Uterus (tissue), 4 donors: ENCODE measurements around the gene GLIS2. TPM values are rescaled to one million over a fixed set of nuclear protein-coding genes. Genes with fewer than 3 reads are reported as not detected.

Experiments
- DNase-seq, 2 donors: peaks; one replicate each; pipeline ENCODE4 v3.0.0-alpha.2; 2019 to 2020
- H3K27ac ChIP-seq, 2 donors: fragments of 200-600 bp; sonication (generic); 1 replicate in 1 of 2; 2 replicates in 1 of 2; pipeline ENCODE4 v1.5.1; 2016 to 2018
- H3K27me3 ChIP-seq, 2 donors: fragments of 200-600 bp; sonication (generic); one replicate each; pipeline ENCODE4 v1.5.1; 2018 to 2019; ENCODE audit warnings: control low read depth in 1 of 2
- H3K36me3 ChIP-seq, 2 donors: fragments of 200-600 bp; sonication (generic); one replicate each; pipeline ENCODE4 v1.5.1; 2019; ENCODE audit warnings: control low read depth in 1 of 2
- H3K4me1 ChIP-seq, 2 donors: fragments of 200-600 bp; sonication (generic); one replicate each; pipeline ENCODE4 v1.5.1; 2018 to 2019; ENCODE audit warnings: control low read depth in 1 of 2
- H3K4me3 ChIP-seq, 2 donors: fragments of 200-600 bp; sonication (generic); 1 replicate in 1 of 2; 2 replicates in 1 of 2; pipeline ENCODE4 v1.5.1; 2018 to 2019; ENCODE audit warnings: mild to moderate bottlenecking in 1 of 2
- H3K9me3 ChIP-seq, 2 donors: fragments of 200-600 bp; sonication (generic); one replicate each; pipeline ENCODE4 v1.5.1; 2019; ENCODE audit warnings: control low read depth in 1 of 2
- POLR2A ChIP-seq, 2 donors: fragments of 450-650 bp; IDR thresholded peaks; one replicate each; pipeline ENCODE4 v1.6.1; 2016; ENCODE audit warnings: antibody characterized with exemption in 2 of 2, mild to moderate bottlenecking in 1 of 2, moderate library complexity in 1 of 2
- intact Hi-C: fragments of 100-400 bp; cut with DNase I; formaldehyde crosslinking; loops from one replicate; pipeline ENCODE4 v1.15.1; 2023; ENCODE audit warnings: low total_unique reads
- total RNA-seq, 4 donors: library from RNA; depleted of rRNA in 3 of 4; stranded (reverse); fragments of >200 nt in 3 of 4; gene quantifications; one replicate each; pipeline versions ENCODE4 v1.1.0 to v1.2.4, GENCODE V29; 2014 to 2023
- TF ChIP-seq, protein P1 (sequence below), 4 experiments: fragments of 200-600 bp in 2 of 4; fragments of 450-650 bp in 2 of 4; sonication (generic) in 2 of 4; IDR thresholded peaks; one replicate each; pipeline ENCODE4 v1.5.1; 2016 to 2019; ENCODE audit warnings: antibody characterized with exemption in 4 of 4, mild to moderate bottlenecking in 2 of 4, moderate library complexity in 1 of 4
- donor health status: DM: yes; HTN: yes; CAD: no.

Gene GLIS2
- total RNA-seq, 4 donors from 2014 or later: 2.9 to 55.8 (median 5.1) TPM

DNA sequence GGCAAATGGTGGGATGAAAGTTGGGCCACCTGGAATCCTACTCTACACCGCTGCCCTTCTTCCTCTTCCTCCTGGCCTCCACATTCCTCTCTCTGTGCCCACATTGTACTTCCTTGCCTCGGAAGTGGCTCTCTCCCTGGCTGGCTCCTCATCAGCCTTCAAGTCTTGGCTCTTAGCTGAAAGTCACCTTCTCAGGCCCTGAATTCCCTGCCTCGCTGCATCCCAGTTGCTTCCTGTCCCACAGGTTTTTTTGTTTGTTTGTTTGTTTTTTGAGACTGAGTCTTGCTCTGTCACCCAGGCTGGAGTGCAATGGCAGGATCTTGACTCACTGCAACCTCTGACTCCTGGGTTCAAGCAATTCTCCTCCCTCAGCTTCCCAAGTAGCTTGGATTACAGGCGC, 37.8 kb downstream of the GLIS2 start:
- intact Hi-C loops: no loop called here
- TF ChIP-seq POLR2A (IDR thresholded peaks at IDR 0.05): no peak
- TF ChIP-seq, protein P1, sequence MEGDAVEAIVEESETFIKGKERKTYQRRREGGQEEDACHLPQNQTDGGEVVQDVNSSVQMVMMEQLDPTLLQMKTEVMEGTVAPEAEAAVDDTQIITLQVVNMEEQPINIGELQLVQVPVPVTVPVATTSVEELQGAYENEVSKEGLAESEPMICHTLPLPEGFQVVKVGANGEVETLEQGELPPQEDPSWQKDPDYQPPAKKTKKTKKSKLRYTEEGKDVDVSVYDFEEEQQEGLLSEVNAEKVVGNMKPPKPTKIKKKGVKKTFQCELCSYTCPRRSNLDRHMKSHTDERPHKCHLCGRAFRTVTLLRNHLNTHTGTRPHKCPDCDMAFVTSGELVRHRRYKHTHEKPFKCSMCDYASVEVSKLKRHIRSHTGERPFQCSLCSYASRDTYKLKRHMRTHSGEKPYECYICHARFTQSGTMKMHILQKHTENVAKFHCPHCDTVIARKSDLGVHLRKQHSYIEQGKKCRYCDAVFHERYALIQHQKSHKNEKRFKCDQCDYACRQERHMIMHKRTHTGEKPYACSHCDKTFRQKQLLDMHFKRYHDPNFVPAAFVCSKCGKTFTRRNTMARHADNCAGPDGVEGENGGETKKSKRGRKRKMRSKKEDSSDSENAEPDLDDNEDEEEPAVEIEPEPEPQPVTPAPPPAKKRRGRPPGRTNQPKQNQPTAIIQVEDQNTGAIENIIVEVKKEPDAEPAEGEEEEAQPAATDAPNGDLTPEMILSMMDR (IDR thresholded peaks at IDR 0.05): no peak

DNA sequence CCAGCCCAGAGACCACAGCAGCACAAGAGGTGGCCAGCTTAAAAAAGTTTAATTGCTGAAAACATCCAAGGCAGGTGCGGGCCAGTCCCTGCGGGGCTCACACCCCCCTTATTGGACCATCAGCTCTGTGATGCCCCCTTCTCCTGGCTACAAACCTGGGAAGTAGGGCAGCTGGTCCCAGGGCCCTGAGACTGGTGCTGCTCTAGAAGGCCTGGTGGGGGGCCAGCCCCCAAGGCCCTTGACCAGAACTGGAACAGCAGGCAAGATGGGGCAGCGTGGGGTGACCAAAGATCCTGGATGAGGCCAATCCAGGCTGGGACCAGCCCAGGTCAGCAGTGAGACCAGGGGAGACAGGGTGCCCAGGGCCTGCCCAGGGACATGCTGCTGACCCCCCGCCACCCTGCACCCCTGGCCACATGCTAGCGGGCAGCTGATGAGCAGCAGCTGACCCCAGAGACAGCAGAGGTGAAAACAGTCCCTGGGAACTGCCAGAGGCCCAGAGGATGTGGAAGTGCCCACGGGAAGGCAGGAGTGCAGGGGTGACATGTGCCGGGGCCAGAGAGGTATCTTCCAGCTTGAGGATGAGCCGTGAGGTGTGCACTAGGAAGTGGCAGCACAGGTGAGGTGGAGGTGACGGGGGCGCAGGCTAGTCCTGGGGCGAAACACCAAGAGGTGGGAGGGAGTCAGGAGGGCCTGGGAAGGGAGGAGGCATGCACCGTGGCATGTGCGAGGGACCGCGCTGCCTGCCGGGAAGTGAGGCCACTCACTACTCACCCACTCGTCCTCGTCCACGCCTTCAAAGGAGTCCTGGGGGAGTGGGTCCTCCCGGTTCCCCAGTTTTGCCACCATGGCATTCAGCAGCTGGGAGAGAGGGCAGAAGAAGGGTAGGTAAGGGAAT, 38.9 kb downstream of the GLIS2 start:
- Histone ChIP-seq H3K4me1 (no peaks in the 10 kb centered on the region), H3K4me3 (no peak overlapping the region), H3K36me3 (no peaks in the 10 kb centered on the region), H3K27ac (no peak overlapping the region), H3K27me3 (no peaks in the 10 kb centered on the region), H3K9me3 (no peaks in the 10 kb centered on the region)
- TF ChIP-seq, protein P1 (IDR thresholded peaks at IDR 0.05): no peak
- no peak for TF ChIP-seq POLR2A (IDR thresholded peaks at IDR 0.05)
- DNase-seq: no peak
- intact Hi-C loops: no loop called here

More for the DNA sequence above, 37.8 kb downstream of the GLIS2 start:
- no peak for DNase-seq
- Histone ChIP-seq H3K4me1 (no peaks in the 10 kb centered on the region), H3K27ac (no peak overlapping the region), H3K9me3 (no peaks in the 10 kb centered on the region), H3K4me3 (no peak overlapping the region), H3K27me3 (no peaks in the 10 kb centered on the region), H3K36me3 (no peaks in the 10 kb centered on the region)

- intact Hi-C loops: no loop called here
- Histone ChIP-seq H3K9me3 (no peaks in the 10 kb centered on the region), H3K4me3 (no peak overlapping the region), H3K4me1 (no peaks in the 10 kb centered on the region), H3K36me3 (no peaks in the 10 kb centered on the region), H3K27me3 (no peaks in the 10 kb centered on the region), H3K27ac (no peak overlapping the region)
- DNase-seq: no peak
- TF ChIP-seq POLR2A (IDR thresholded peaks at IDR 0.05): no peak
- TF ChIP-seq, protein P1 (IDR thresholded peaks at IDR 0.05): no peak
Observed at GRCh38 chr16:4356820-4357219, 41.0 kb downstream of the GLIS2 start.

- no peak for DNase-seq
- Histone ChIP-seq H3K27ac (no peak overlapping the region), H3K9me3 (no peaks in the 10 kb centered on the region), H3K4me1 (no peaks in the 10 kb centered on the region), H3K4me3 (no peak overlapping the region), H3K36me3 (no peaks in the 10 kb centered on the region), H3K27me3 (no peaks in the 10 kb centered on the region)
- no peak for TF ChIP-seq POLR2A (IDR thresholded peaks at IDR 0.05)
- intact Hi-C loops: loop anchor here (2.0 kb wide), 1 partner anchor 45 kb away; no protein-coding TSS in a partner anchor
Observed at GRCh38 chr16:4358236-4358635, 42.4 kb downstream of the GLIS2 start.

DNA sequence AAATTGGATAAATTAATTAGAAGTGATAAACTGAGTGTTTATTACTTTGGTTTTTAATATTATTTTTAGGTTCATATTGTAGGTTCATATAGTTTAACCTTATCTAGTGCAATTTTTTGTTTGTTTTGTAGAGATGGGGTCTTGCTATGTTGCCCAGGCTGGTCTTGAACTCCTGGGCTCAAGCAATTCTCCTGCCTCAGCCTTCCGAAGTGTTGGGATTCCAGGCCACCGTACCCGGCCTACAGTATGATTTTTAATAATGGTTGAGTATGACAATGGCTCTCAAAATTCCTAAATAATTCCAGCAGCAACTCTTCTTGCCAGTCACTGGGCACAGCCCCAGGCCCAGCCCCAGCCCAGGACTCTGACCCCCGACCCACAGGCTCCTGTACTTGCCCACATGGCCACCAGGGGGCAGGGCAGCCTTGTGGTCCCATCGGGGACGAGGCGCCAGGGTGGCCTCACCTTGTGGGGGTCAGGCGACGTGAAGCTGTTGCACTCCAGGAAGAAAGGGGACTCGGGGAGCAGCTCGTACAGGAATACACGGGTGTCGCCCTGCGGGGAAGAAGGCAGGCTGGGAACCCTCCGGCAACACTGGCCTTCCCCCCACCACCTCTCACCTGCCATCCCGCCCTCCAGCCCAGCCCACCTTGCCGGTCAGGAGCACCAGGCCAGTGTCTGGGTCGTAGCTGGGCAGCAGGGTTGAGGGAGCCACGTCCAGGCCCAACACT, 43.1 kb downstream of the GLIS2 start:
- Histone ChIP-seq H3K4me3 (no peak overlapping the region), H3K27me3 (no peaks in the 10 kb centered on the region), H3K27ac (no peak overlapping the region), H3K36me3 (no peaks in the 10 kb centered on the region), H3K4me1 (no peaks in the 10 kb centered on the region), H3K9me3 (no peaks in the 10 kb centered on the region)
- intact Hi-C loops: loop anchor here (2.0 kb wide), 1 partner anchor 44 kb away; no protein-coding TSS in a partner anchor
- peak in 1 of 2 donors; percentile 26 for TF ChIP-seq POLR2A (IDR thresholded peaks at IDR 0.05)
- TF ChIP-seq, protein P1 (IDR thresholded peaks at IDR 0.05): peak; percentile 94 to 99 (median 99)
- peak; percentile 71 to 75 for DNase-seq
